Spleen (tissue), 11 donors: ENCODE data around the gene ARL15. TPM values are rescaled to one million over a fixed set of nuclear protein-coding genes. Genes with fewer than 3 reads are reported as not detected.

Source experiments
- DNase-seq: peaks from one replicate; pipeline ENCODE4 v3.0.0-alpha.2; 2020
- H3K27ac ChIP-seq, 8 donors: fragments of 200-600 bp; sonication (generic) in 7 of 8; 1 replicate in 4 of 8; 2 replicates in 4 of 8; pipeline versions ENCODE4 v1.5.0 to v1.8.0; 2016 to 2021; ENCODE audit warnings: inconsistent platforms in 4 of 8, mild to moderate bottlenecking in 4 of 8, moderate library complexity in 1 of 8
- H3K27me3 ChIP-seq, 7 donors: fragments of 200-600 bp; sonication (generic) in 6 of 7; replicated peaks in 1 of 7; 1 replicate in 4 of 7; 2 replicates in 3 of 7; pipeline versions ENCODE4 v1.5.0 to v1.8.0; 2016 to 2021; ENCODE audit warnings: inconsistent platforms in 3 of 7, mild to moderate bottlenecking in 1 of 7
- H3K36me3 ChIP-seq, 6 donors: fragments of 200-600 bp; sonication (generic) in 5 of 6; 1 replicate in 4 of 6; 2 replicates in 2 of 6; pipeline versions ENCODE4 v1.5.0 to v1.8.0; 2016 to 2021; ENCODE audit warnings: inconsistent platforms in 2 of 6
- H3K4me1 ChIP-seq, 6 donors: fragments of 200-600 bp; sonication (generic) in 5 of 6; 1 replicate in 3 of 6; 2 replicates in 3 of 6; pipeline versions ENCODE4 v1.5.0 to v1.8.0; 2016 to 2021; ENCODE audit warnings: inconsistent platforms in 3 of 6
- H3K4me3 ChIP-seq, 8 donors: fragments of 200-600 bp; sonication (generic) in 7 of 8; 1 replicate in 4 of 8; 2 replicates in 4 of 8; pipeline versions ENCODE4 v1.5.0 to v1.8.0; 2016 to 2021; ENCODE audit warnings: inconsistent platforms in 4 of 8, mild to moderate bottlenecking in 4 of 8, moderate library complexity in 2 of 8
- H3K9me3 ChIP-seq, 8 donors: fragments of 200-600 bp; sonication (generic) in 7 of 8; 1 replicate in 4 of 8; 2 replicates in 4 of 8; pipeline versions ENCODE4 v1.5.0 to v1.8.0; 2016 to 2021; ENCODE audit warnings: inconsistent platforms in 4 of 8
- POLR2A ChIP-seq, 3 donors: fragments of 450-650 bp; IDR thresholded peaks; one replicate each; pipeline ENCODE4 v1.5.1; 2017; ENCODE audit warnings: antibody characterized with exemption in 3 of 3, mild to moderate bottlenecking in 1 of 3
- POLR2AphosphoS5 ChIP-seq, 3 donors: sonication (generic); formaldehyde crosslinking; IDR thresholded peaks; one replicate each; pipeline ENCODE4 v1.5.1; 2017; ENCODE audit warnings: antibody characterized with exemption in 3 of 3
- WGBS, 5 donors: extraction: QIAGEN DNeasy Blood & Tissue Kit in 3 of 5; methylation state at CpG; one replicate each; pipeline versions ENCODE4 v1.1.5 to v1.1.7; 2013 to 2018; 5-methylcytosine and 5-hydroxymethylcytosine counted together
- intact Hi-C: fragments of 100-400 bp; cut with DNase I; formaldehyde crosslinking; loops from one replicate; pipeline ENCODE4 v1.15.0; 2023; ENCODE audit warnings: low total_unique reads
- polyA plus RNA-seq, 3 donors: library from polyadenylated mRNA; stranded (reverse); fragments of 200-250 nt; gene quantifications; one replicate each; pipeline ENCODE4 v1.2.1, GENCODE V29; 2013
- total RNA-seq, 7 donors: library from RNA; depleted of rRNA in 3 of 7; stranded (reverse); fragments of >200 nt in 3 of 7; fragmentation: NEBNext Ultra II Directional in 4 of 7; extraction: Animal tissue kit (Norgen Biotek cat#: 25700) in 4 of 7; gene quantifications; one replicate each; pipeline versions ENCODE4 v1.1.0 to v1.2.1, GENCODE V29; 2016 to 2021
- TF ChIP-seq, protein P1 (sequence below), 11 experiments: fragments of 200-600 bp in 7 of 11; fragments of 450-650 bp in 4 of 11; sonication (generic) in 4 of 11; IDR thresholded peaks in 8 of 11; conservative IDR thresholded peaks in 3 of 11; 1 replicate in 7 of 11; 2 replicates in 4 of 11; pipeline versions ENCODE4 v1.4.0 to v1.8.0; 2016 to 2021; ENCODE audit warnings: antibody characterized with exemption in 11 of 11, inconsistent platforms in 4 of 11, mild to moderate bottlenecking in 1 of 11
- donor health status: healthy with polysubstance abuse.
- donor health status: DM: no; HTN: no; CAD: no; lungs with moderate emphysema.
- donor health status: DM: no; HTN: no; CAD: no.
- donor health status: Bipolar disorder and iron deficiency.
- donor health status: healthy.
- donor health status: DM: no; HTN: no; CAD: no.
- donor health status: DM: yes; HTN: yes; CAD: no.

ARL15 gene
- total and polyA plus RNA-seq, 10 donors: 6.3 to 70.2 (median 37.1) TPM

DNA sequence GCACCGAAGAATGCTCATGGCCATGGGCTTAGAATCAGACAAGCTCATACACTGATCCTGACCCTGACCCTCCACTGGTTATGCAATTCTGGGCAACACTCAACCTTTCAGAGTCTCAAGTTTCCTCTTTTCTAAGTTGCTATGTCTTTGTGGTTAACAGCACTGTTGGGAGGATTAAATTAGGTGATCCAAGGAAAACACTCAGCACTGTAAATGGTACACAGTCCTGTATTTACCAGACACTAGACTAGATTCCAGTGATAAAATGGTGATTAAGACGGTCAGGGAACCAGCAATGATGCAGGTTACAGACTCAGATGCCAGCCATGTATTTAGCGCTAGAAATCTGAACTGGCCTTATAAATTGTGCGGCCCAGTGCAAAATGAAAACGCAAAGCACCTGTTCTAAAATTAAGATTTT is 8.1 kb downstream of the ARL15 start:
- intact Hi-C loops: no loop called here

DNA sequence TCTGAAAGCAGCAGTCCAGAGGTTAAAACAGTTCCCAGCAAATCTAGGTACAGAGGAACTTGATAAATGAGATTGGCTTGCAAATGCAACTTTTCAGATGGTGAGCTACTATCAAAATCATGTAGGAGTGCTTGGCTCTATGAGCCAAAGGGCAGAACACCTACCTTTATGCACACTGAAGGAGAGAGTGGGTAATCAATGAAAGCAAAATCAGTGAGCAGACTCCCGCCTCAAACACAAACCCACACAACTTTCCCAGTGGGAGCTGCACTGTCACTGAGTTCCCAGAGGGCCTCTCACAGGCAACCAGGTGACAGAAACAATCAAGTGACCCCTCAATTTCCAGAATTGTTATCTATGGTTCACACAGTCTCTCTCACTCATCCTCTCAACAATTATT is 8.5 kb downstream of the ARL15 start:
- WGBS, 5 donors: 79 to 90% (median 83%) methylated on average over 1 of the region's 1 CpG
- no peaks in the 10 kb centered on the region for H3K9me3 ChIP-seq
- H3K27me3 ChIP-seq: no peaks in the 10 kb centered on the region
- no peak overlapping the region for H3K27ac ChIP-seq
- TF ChIP-seq, protein P1, sequence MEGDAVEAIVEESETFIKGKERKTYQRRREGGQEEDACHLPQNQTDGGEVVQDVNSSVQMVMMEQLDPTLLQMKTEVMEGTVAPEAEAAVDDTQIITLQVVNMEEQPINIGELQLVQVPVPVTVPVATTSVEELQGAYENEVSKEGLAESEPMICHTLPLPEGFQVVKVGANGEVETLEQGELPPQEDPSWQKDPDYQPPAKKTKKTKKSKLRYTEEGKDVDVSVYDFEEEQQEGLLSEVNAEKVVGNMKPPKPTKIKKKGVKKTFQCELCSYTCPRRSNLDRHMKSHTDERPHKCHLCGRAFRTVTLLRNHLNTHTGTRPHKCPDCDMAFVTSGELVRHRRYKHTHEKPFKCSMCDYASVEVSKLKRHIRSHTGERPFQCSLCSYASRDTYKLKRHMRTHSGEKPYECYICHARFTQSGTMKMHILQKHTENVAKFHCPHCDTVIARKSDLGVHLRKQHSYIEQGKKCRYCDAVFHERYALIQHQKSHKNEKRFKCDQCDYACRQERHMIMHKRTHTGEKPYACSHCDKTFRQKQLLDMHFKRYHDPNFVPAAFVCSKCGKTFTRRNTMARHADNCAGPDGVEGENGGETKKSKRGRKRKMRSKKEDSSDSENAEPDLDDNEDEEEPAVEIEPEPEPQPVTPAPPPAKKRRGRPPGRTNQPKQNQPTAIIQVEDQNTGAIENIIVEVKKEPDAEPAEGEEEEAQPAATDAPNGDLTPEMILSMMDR (IDR thresholded peaks at IDR 0.05 in 8 of 11, conservative IDR thresholded peaks at IDR 0.05 in 3 of 11): no peak
- TF ChIP-seq POLR2AphosphoS5 (IDR thresholded peaks at IDR 0.05): no peak
- no peak for TF ChIP-seq POLR2A (IDR thresholded peaks at IDR 0.05)
- no peak for DNase-seq
- no peaks in the 10 kb centered on the region for H3K36me3 ChIP-seq
- H3K4me3 ChIP-seq: no peak overlapping the region
- intact Hi-C loops: no loop called here
- H3K4me1 ChIP-seq: peaks cover 0 to 67% (median 29%) of the 10 kb centered on the region in 6 donors

More for the DNA sequence above, 8.1 kb downstream of the ARL15 start:
- H3K27me3 ChIP-seq: no peaks in the 10 kb centered on the region
- H3K4me3 ChIP-seq: no peak overlapping the region
- no peak overlapping the region for H3K27ac ChIP-seq
- no peaks in the 10 kb centered on the region for H3K36me3 ChIP-seq
- no peaks in the 10 kb centered on the region for H3K9me3 ChIP-seq
- peaks cover 0 to 67% (median 27%) of the 10 kb centered on the region in 6 donors for H3K4me1 ChIP-seq
- 81 to 92% (median 84%) methylated on average over 5 of the region's 5 CpGs for WGBS, 5 donors
- TF ChIP-seq POLR2AphosphoS5 (IDR thresholded peaks at IDR 0.05): no peak
- TF ChIP-seq POLR2A (IDR thresholded peaks at IDR 0.05): no peak
- TF ChIP-seq, protein P1 (IDR thresholded peaks at IDR 0.05 in 8 of 11, conservative IDR thresholded peaks at IDR 0.05 in 3 of 11): no peak
- no peak for DNase-seq

DNA sequence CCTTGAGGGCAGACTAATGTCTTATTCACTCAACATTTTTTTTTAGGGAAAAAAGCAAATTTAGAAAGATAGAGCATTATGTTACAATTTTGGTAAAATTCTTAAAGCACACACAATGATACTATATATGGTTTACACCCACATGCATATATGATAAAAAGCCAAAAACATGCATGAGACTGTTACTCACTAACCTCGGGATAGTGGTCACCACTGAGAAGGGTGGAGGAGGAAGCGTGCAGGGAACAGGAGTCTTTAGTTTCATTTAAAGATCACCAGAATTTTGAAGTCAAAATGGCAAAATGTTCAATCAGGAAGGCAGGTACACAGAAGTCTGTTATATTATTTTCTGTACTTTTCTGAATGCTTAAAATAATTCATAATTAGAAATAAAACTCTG is 9.2 kb downstream of the ARL15 start:
- no peak overlapping the region for H3K4me3 ChIP-seq
- no peaks in the 10 kb centered on the region for H3K9me3 ChIP-seq
- no peaks in the 10 kb centered on the region for H3K27me3 ChIP-seq
- intact Hi-C loops: no loop called here
- peaks cover 3 to 69% (median 34%) of the 10 kb centered on the region in 6 donors for H3K4me1 ChIP-seq
- DNase-seq: no peak
- H3K27ac ChIP-seq: no peak overlapping the region
- 40 to 71% (median 46%) methylated on average over 2 of the region's 2 CpGs for WGBS, 5 donors
- no peaks in the 10 kb centered on the region for H3K36me3 ChIP-seq
- TF ChIP-seq POLR2AphosphoS5 (IDR thresholded peaks at IDR 0.05) (no peak), POLR2A (IDR thresholded peaks at IDR 0.05) (no peak)
- TF ChIP-seq, protein P1 (IDR thresholded peaks at IDR 0.05 in 8 of 11, conservative IDR thresholded peaks at IDR 0.05 in 3 of 11): no peak

DNA sequence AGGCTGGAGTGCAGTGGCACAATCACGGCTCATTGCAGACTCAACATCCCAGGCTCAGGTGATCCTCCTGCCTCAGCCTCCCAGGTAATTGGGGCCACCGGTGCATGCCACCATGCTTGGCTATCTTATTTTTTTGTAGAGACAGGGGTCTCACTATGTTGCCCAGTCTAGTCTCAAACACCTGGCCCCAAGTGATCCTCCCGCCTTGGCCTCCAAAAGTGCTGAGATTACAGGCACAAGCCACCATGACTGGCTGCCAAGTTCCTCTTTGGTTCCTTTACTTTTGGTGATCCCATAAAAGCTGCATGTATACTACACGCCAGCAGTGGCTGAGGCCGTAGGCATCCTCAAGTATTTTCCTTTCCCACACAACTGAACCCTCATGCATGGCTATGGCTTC is 11.4 kb downstream of the ARL15 start:
- no peaks in the 10 kb centered on the region for H3K36me3 ChIP-seq
- no peak overlapping the region for H3K4me3 ChIP-seq
- intact Hi-C loops: no loop called here
- H3K27me3 ChIP-seq: no peaks in the 10 kb centered on the region
- peaks cover 8 to 69% (median 45%) of the 10 kb centered on the region in 6 donors for H3K4me1 ChIP-seq
- WGBS, 5 donors: 91 to 98% (median 97%) methylated on average over 5 of the region's 5 CpGs
- H3K9me3 ChIP-seq: no peaks in the 10 kb centered on the region
- DNase-seq: no peak
- no peak overlapping the region for H3K27ac ChIP-seq
- no peak for TF ChIP-seq POLR2AphosphoS5 (IDR thresholded peaks at IDR 0.05)
- TF ChIP-seq POLR2A (IDR thresholded peaks at IDR 0.05): no peak
- TF ChIP-seq, protein P1 (IDR thresholded peaks at IDR 0.05 in 8 of 11, conservative IDR thresholded peaks at IDR 0.05 in 3 of 11): no peak
